RPMI7951 (cell line): ENCODE results near the gene ARAP1. TPM values are rescaled to one million over a fixed set of nuclear protein-coding genes. Genes with fewer than 3 reads are reported as not detected.
A peak's percentile ranks its signal among the peaks of the same experiment; 100 is the strongest.

Experiments
- DNase-seq: peaks from one replicate; pipeline ENCODE4 v3.0.0-alpha.2; 2012; ENCODE audit warnings: low read depth
- total RNA-seq: library from RNA; depleted of rRNA; stranded (reverse); fragments of >200 nt; shearing (Covaris generic); gene quantifications from 2 replicates; pipeline ENCODE4 v1.2.3, GENCODE V29; 2014

The ARAP1 gene
- total RNA-seq, 1 experiment from 2014 or later: 20.4 TPM

GRCh38 chr11:72685560-72686480 is 66.4 kb downstream of the ARAP1 start:
- no peak for DNase-seq

- peak; percentile 63 for DNase-seq
Measured at GRCh38 chr11:72684236-72684912, 67.8 kb downstream of the ARAP1 start.

GRCh38 chr11:72683782-72684200 is 68.4 kb downstream of the ARAP1 start:
- DNase-seq: peak; percentile 19

GRCh38 chr11:72682858-72683243 is 69.4 kb downstream of the ARAP1 start:
- DNase-seq: no peak

- no peak for DNase-seq
Measured at GRCh38 chr11:72682238-72682857, 69.9 kb downstream of the ARAP1 start.

GRCh38 chr11:72681226-72682153 is 70.7 kb downstream of the ARAP1 start:
- no peak for DNase-seq

GRCh38 chr11:72680624-72681158 is 71.5 kb downstream of the ARAP1 start:
- DNase-seq: no peak

- DNase-seq: no peak
Measured at GRCh38 chr11:72679869-72680268, 72.3 kb downstream of the ARAP1 start.

GRCh38 chr11:72678524-72678923 is 73.7 kb downstream of the ARAP1 start:
- DNase-seq: no peak

GRCh38 chr11:72676861-72677341 is 75.3 kb downstream of the ARAP1 start:
- peak; percentile 35 for DNase-seq

GRCh38 chr11:72675221-72675620 is 77.0 kb downstream of the ARAP1 start:
- no peak for DNase-seq

- DNase-seq: no peak
Measured at GRCh38 chr11:72673943-72674828, 78.0 kb downstream of the ARAP1 start, which contains the start of gene PDE2A. PDE2A (minus strand) TSS chr11:72674422; CDS start chr11:72674207, 215 bp downstream.

GRCh38 chr11:72673284-72673942 is 78.8 kb downstream of the ARAP1 start:
- DNase-seq: no peak

- no peak for DNase-seq
Measured at GRCh38 chr11:72672597-72673238, 79.5 kb downstream of the ARAP1 start.

GRCh38 chr11:72671152-72672099 is 80.8 kb downstream of the ARAP1 start:
- DNase-seq: no peak

- no peak for DNase-seq
Measured at GRCh38 chr11:72670041-72670440, 82.2 kb downstream of the ARAP1 start.

GRCh38 chr11:72669527-72669926 is 82.7 kb downstream of the ARAP1 start:
- DNase-seq: no peak
